Transverse colon (tissue), 4 donors: ENCODE measurements around the gene DCP1B. TPM values are rescaled to one million over a fixed set of nuclear protein-coding genes. Genes with fewer than 3 reads are reported as not detected.

Experiments
- DNase-seq: peaks from one replicate; pipeline ENCODE4 v3.0.0-alpha.2; 2019
- H3K27ac ChIP-seq, 4 donors: fragments of 200-600 bp; sonication (generic); 2 replicates each; pipeline ENCODE4 v1.5.1; 2016 to 2018; ENCODE audit warnings: inconsistent platforms in 4 of 4
- H3K27me3 ChIP-seq: fragments of 200-600 bp; sonication (generic); 2 replicates; pipeline ENCODE4 v1.5.1; 2017; ENCODE audit warnings: inconsistent platforms
- H3K36me3 ChIP-seq, 4 donors: fragments of 200-600 bp; sonication (generic); 2 replicates each; pipeline ENCODE4 v1.5.1; 2017 to 2019; ENCODE audit warnings: inconsistent platforms in 4 of 4
- H3K4me1 ChIP-seq, 4 donors: fragments of 200-600 bp; sonication (generic); 2 replicates each; pipeline ENCODE4 v1.5.1; 2017 to 2020; ENCODE audit warnings: inconsistent platforms in 4 of 4
- H3K4me3 ChIP-seq, 4 donors: fragments of 200-600 bp; sonication (generic); 1 replicate in 1 of 4; 2 replicates in 3 of 4; pipeline versions ENCODE4 v1.5.1 to v1.6.1; 2017 to 2019; ENCODE audit warnings: inconsistent platforms in 4 of 4
- H3K9me3 ChIP-seq, 2 donors: fragments of 200-600 bp; sonication (generic); 2 replicates each; pipeline ENCODE4 v1.5.1; 2017 to 2019; ENCODE audit warnings: inconsistent platforms in 2 of 2
- CTCF ChIP-seq, 5 experiments: fragments of 200-600 bp in 3 of 5; fragments of 450-650 bp in 2 of 5; sonication (generic) in 3 of 5; IDR thresholded peaks; 1 replicate in 2 of 5; 2 replicates in 3 of 5; pipeline ENCODE4 v1.5.1; 2016 to 2017; ENCODE audit warnings: antibody characterized with exemption in 5 of 5, inconsistent platforms in 3 of 5, mild to moderate bottlenecking in 2 of 5, moderate library complexity in 1 of 5
- EP300 ChIP-seq: sonication (generic); formaldehyde crosslinking; IDR thresholded peaks from one replicate; pipeline ENCODE4 v1.6.1; 2017; ENCODE audit warnings: antibody characterized with exemption, low read depth
- POLR2A ChIP-seq: fragments of 450-650 bp; IDR thresholded peaks from one replicate; pipeline ENCODE4 v1.6.1; 2016; ENCODE audit warnings: antibody characterized with exemption, mild to moderate bottlenecking, moderate library complexity
- POLR2AphosphoS5 ChIP-seq, 3 donors: sonication (generic); formaldehyde crosslinking; IDR thresholded peaks; one replicate each; pipeline ENCODE4 v1.6.1; 2016; ENCODE audit warnings: antibody characterized with exemption in 3 of 3
- WGBS, 2 donors: methylation state at CpG; one replicate each; pipeline ENCODE4 v1.1.5; 2018; ENCODE audit warnings: low coverage in 1 of 2; 5-methylcytosine and 5-hydroxymethylcytosine counted together
- in situ Hi-C, 4 donors: fragments of 200-750 bp; cut with MboI; loops; one replicate each; pipeline versions ENCODE4 v1.15.0 to v1.15.1; 2017; ENCODE audit warnings: low sequenced_read_pairs in 3 of 4, low pct_ligation_motif_present in 1 of 4, low pct_unique_long_range_greater_than_20kb in 1 of 4
- intact Hi-C: fragments of 100-400 bp; cut with DNase I; formaldehyde crosslinking; loops from one replicate; pipeline ENCODE4 v1.15.1; 2023; ENCODE audit warnings: low total_unique reads
- total RNA-seq, 4 donors: library from RNA; depleted of rRNA; stranded (reverse); fragments of >200 nt; gene quantifications; one replicate each; pipeline ENCODE4 v1.1.0, GENCODE V29; 2016

Gene DCP1B
- total RNA-seq, 4 donors from 2014 or later: 17.3 to 26.2 (median 20.6) TPM

- Histone ChIP-seq H3K4me3 (peak overlapping the region in 2 of 4 donors; percentile 16 to 38), H3K36me3 (no peaks in the 10 kb centered on the region), H3K4me1 (peaks cover 0 to 11% (median 7%) of the 10 kb centered on the region in 4 donors), H3K9me3 (no peaks in the 10 kb centered on the region), H3K27ac (peak overlapping the region in 3 of 4 donors; percentile 18 to 78 (median 67)), H3K27me3 (peaks cover 8% of the 10 kb centered on the region)
- no peak for TF ChIP-seq EP300
- TF ChIP-seq CTCF (IDR thresholded peaks at IDR 0.05): no peak
- TF ChIP-seq POLR2AphosphoS5 (IDR thresholded peaks at IDR 0.05): no peak
- no peak for TF ChIP-seq POLR2A
- in situ Hi-C loops (loop anchor here in 2 of 4 donors (10.0 to 25.0 kb wide), 2 partner anchors 101 to 223 kb away; partner anchors contain the start of gene LRTM2 (in 2 of the 2)), intact Hi-C loops (no loop called here)
- no peak for DNase-seq
- 57 to 61% methylated on average over 10 to 15 of the region's 15 CpGs for WGBS, 2 donors
These were observed 31.3 kb upstream of the DCP1B start for GRCh38 chr12:2035431-2036055.

DNA sequence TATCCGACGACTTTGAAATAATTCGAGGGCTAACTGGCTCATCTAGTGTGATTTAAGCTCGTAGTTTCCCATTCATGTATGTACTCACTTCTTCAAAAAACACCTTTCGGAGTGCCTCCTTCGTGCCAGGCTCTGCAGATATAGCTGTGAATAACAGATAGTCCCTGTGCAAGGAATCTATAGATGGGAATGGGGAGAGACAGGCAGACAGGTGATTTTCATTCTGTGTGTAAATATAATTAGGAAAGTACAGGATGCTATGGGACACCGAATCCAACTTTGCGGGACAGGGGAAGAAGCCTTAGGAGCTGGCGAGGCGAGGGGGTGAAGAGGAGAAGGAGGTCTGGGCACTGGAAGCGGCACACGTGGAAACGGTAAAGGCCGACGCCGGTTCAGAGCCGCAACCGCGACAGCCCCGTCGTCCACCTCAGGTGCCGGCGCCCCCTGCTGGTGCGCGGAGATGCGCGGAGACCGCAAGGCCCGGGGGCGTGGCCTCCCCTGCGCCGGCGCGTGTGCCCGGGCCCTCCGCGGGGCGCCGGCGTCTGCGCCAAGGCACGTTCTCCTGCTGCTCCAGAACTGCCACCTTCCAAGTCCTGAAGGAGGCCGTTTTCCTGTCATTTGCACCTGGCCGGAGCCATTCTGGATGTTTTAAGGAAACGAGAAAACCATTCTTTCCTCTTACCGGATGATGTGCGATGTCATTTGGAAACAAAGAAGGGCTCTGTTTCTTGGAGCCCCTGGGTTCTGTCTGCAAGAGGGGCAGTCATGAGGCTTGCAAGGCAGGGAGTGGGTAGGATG is 30.6 kb upstream of the DCP1B start:
- TF ChIP-seq POLR2A (no peak), CTCF (IDR thresholded peaks at IDR 0.05) (peak; percentile 63 to 96 (median 92))
- no peaks in the 10 kb centered on the region for H3K9me3 ChIP-seq
- intact Hi-C loops: loop anchor here (5.0 kb wide), 1 partner anchor 238 kb away; no protein-coding TSS in a partner anchor
- DNase-seq: peak; percentile 93
- in situ Hi-C loops: loop anchor here in 2 of 4 donors (10.0 to 25.0 kb wide), 2 partner anchors 100 to 223 kb away; partner anchors contain the start of gene LRTM2 (in 2 of the 2)
- H3K4me3 ChIP-seq: peak overlapping the region in 2 of 4 donors; percentile 16 to 38
- 13 to 81% methylated on average over 6 to 39 of the region's 47 CpGs for WGBS, 2 donors
- peak overlapping the region; percentile 18 to 78 (median 44) for H3K27ac ChIP-seq
- no peaks in the 10 kb centered on the region for H3K36me3 ChIP-seq
- H3K4me1 ChIP-seq: peaks cover 0 to 13% (median 8%) of the 10 kb centered on the region in 4 donors
- peaks cover 8% of the 10 kb centered on the region for H3K27me3 ChIP-seq

- H3K27ac ChIP-seq: peak overlapping the region; percentile 2 to 78 (median 63)
- intact Hi-C loops: loop anchor here (2.0 to 5.0 kb wide), 2 partner anchors 60 to 235 kb away; no protein-coding TSS in a partner anchor
- TF ChIP-seq CTCF (IDR thresholded peaks at IDR 0.05) (no peak), POLR2AphosphoS5 (IDR thresholded peaks at IDR 0.05) (no peak), EP300 (no peak), POLR2A (no peak)
These were observed 28.2 kb upstream of the DCP1B start for GRCh38 chr12:2032506-2032905.

DNA sequence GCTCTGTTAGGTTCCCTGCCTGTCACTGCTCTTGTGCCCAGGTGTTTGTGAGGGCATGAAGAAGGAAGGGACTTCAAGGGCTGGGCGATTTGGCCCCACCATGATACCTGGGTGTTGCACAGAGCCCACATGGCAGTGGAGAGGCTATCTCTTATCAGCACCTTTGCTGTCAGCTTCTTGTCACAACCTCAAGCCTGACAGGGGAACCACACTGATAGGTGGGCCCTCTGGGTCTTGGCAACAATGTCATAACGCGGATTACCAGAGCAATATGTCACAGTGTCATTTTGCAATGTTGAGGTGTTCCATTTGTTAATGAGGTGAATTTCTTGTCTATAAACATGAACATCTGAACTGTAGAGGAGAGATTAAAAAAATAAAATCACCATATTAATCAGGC is 25.6 kb upstream of the DCP1B start:
- Histone ChIP-seq H3K36me3 (no peaks in the 10 kb centered on the region), H3K27ac (peak overlapping the region; percentile 5 to 78 (median 42)), H3K4me1 (peaks cover 0 to 12% (median 4%) of the 10 kb centered on the region in 4 donors), H3K9me3 (no peaks in the 10 kb centered on the region), H3K4me3 (no peak overlapping the region), H3K27me3 (peaks cover 8% of the 10 kb centered on the region)
- in situ Hi-C loops (loop anchor here in 2 of 4 donors (10.0 to 25.0 kb wide), 2 partner anchors 95 to 218 kb away; partner anchors contain the start of gene LRTM2 (in 2 of the 2)), intact Hi-C loops (loop anchor here (5.0 kb wide), 1 partner anchor 233 kb away; no protein-coding TSS in a partner anchor)
- 99% methylated on average over 3 of the region's 3 CpGs; no CpG with 5 or more reads in 1 of the 2 donors for WGBS, 2 donors
- TF ChIP-seq CTCF (IDR thresholded peaks at IDR 0.05): no peak
- no peak for TF ChIP-seq POLR2A
- TF ChIP-seq EP300: no peak
- TF ChIP-seq POLR2AphosphoS5 (IDR thresholded peaks at IDR 0.05): no peak
- no peak for DNase-seq

More at GRCh38 chr12:2032506-2032905, 28.2 kb upstream of the DCP1B start:
- in situ Hi-C loops: loop anchor here in 2 of 4 donors (10.0 to 25.0 kb wide), 2 partner anchors 98 to 220 kb away; partner anchors contain the start of gene LRTM2 (in 2 of the 2)
- no peaks in the 10 kb centered on the region for H3K9me3 ChIP-seq
- peaks cover 8% of the 10 kb centered on the region for H3K27me3 ChIP-seq
- H3K4me1 ChIP-seq: peaks cover 0 to 18% (median 8%) of the 10 kb centered on the region in 4 donors
- 65 to 67% methylated on average over 7 to 8 of the region's 8 CpGs for WGBS, 2 donors
- no peak overlapping the region for H3K4me3 ChIP-seq
- no peaks in the 10 kb centered on the region for H3K36me3 ChIP-seq
- no peak for DNase-seq
